Coronary artery (tissue), 2 donors: Measurements from ENCODE around the gene TMEFF2.

ENCODE experiments used
- DNase-seq: peaks from one replicate; pipeline ENCODE4 v3.0.0-alpha.2; 2017; ENCODE audit warnings: low spot score
- H3K27ac ChIP-seq, 2 donors: fragments of 200-600 bp; sonication (generic); one replicate each; pipeline ENCODE4 v1.5.1; 2016 to 2019
- H3K4me3 ChIP-seq: fragments of 200-600 bp; sonication (generic); 2 replicates; pipeline ENCODE4 v1.5.1; 2016; ENCODE audit warnings: mild to moderate bottlenecking, moderate library complexity
- CTCF ChIP-seq: fragments of 200-600 bp; sonication (generic); IDR thresholded peaks from one replicate; pipeline ENCODE4 v1.5.1; 2019; ENCODE audit warnings: antibody characterized with exemption

The TMEFF2 gene

GRCh38 chr2:192000196-192000980 lies 194.3 kb downstream of the TMEFF2 start:
- Histone ChIP-seq H3K4me3 (no peak overlapping the region), H3K27ac (no peak overlapping the region)
- DNase-seq = no peak
- TF ChIP-seq CTCF = no peak

GRCh38 chr2:191999101-191999841 lies 195.5 kb downstream of the TMEFF2 start:
- DNase-seq = no peak
- no peak overlapping the region for H3K27ac ChIP-seq
- no peak for TF ChIP-seq CTCF
- no peak overlapping the region for H3K4me3 ChIP-seq

- Histone ChIP-seq H3K4me3 (no peak overlapping the region), H3K27ac (no peak overlapping the region)
- TF ChIP-seq CTCF = no peak
- DNase-seq = no peak
Measured at GRCh38 chr2:191995285-191995684, 199.4 kb downstream of the TMEFF2 start.

- DNase-seq = no peak
- H3K27ac ChIP-seq = no peak overlapping the region
- no peak overlapping the region for H3K4me3 ChIP-seq
- no peak for TF ChIP-seq CTCF
Measured at GRCh38 chr2:191994749-191995148, 200.0 kb downstream of the TMEFF2 start.

- no peak for TF ChIP-seq CTCF
- no peak overlapping the region for H3K4me3 ChIP-seq
- H3K27ac ChIP-seq = no peak overlapping the region
- no peak for DNase-seq
Measured at GRCh38 chr2:191991442-191991841, 203.3 kb downstream of the TMEFF2 start.

GRCh38 chr2:191985740-191986139 lies 209.0 kb downstream of the TMEFF2 start:
- Histone ChIP-seq H3K27ac (no peak overlapping the region), H3K4me3 (no peak overlapping the region)
- no peak for DNase-seq
- no peak for TF ChIP-seq CTCF

GRCh38 chr2:191983591-191983990 lies 211.1 kb downstream of the TMEFF2 start:
- no peak for TF ChIP-seq CTCF
- DNase-seq = no peak
- no peak overlapping the region for H3K27ac ChIP-seq
- no peak overlapping the region for H3K4me3 ChIP-seq
